Measurements from ENCODE around the gene SCUBE1.

The SCUBE1 gene

GRCh38 chr22:43342347-43343261 is 568 bp downstream of the SCUBE1 start:
- Mint-ChIP-seq H3K9me3 (ENCODE audit: low read depth) (no peaks in the 10 kb centered on the region), H3K36me3 (no peaks in the 10 kb centered on the region), H3K4me3 (peak overlapping the region; percentile 60), H3K4me1 (ENCODE audit: low read depth) (peaks cover 7% of the 10 kb centered on the region), H3K27me3 (peaks cover 31% of the 10 kb centered on the region), H3K27ac (no peak overlapping the region)

GRCh38 chr22:43341565-43341964 is 1.6 kb downstream of the SCUBE1 start:
- Mint-ChIP-seq H3K27ac (no peak overlapping the region), H3K27me3 (peaks cover 29% of the 10 kb centered on the region), H3K36me3 (no peaks in the 10 kb centered on the region), H3K4me1 (ENCODE audit: low read depth) (peaks cover 7% of the 10 kb centered on the region), H3K9me3 (ENCODE audit: low read depth) (no peaks in the 10 kb centered on the region), H3K4me3 (peak overlapping the region; percentile 68)

GRCh38 chr22:43338766-43339345 is 4.3 kb downstream of the SCUBE1 start:
- no peaks in the 10 kb centered on the region for H3K9me3 Mint-ChIP-seq (ENCODE audit: low read depth)
- H3K4me1 Mint-ChIP-seq (ENCODE audit: low read depth) = peaks cover 5% of the 10 kb centered on the region
- no peak overlapping the region for H3K4me3 Mint-ChIP-seq
- no peak overlapping the region for H3K27ac Mint-ChIP-seq
- peaks cover 17% of the 10 kb centered on the region for H3K27me3 Mint-ChIP-seq
- no peaks in the 10 kb centered on the region for H3K36me3 Mint-ChIP-seq

- Mint-ChIP-seq H3K27ac (no peak overlapping the region), H3K36me3 (no peaks in the 10 kb centered on the region), H3K27me3 (peaks cover 17% of the 10 kb centered on the region), H3K4me1 (ENCODE audit: low read depth) (peaks cover 5% of the 10 kb centered on the region), H3K4me3 (no peak overlapping the region), H3K9me3 (ENCODE audit: low read depth) (no peaks in the 10 kb centered on the region)
Observed at GRCh38 chr22:43337946-43338345, 5.2 kb downstream of the SCUBE1 start.

- Mint-ChIP-seq H3K27me3 (peaks cover 15% of the 10 kb centered on the region), H3K4me3 (no peak overlapping the region), H3K4me1 (ENCODE audit: low read depth) (peaks cover 4% of the 10 kb centered on the region), H3K27ac (no peak overlapping the region), H3K9me3 (ENCODE audit: low read depth) (no peaks in the 10 kb centered on the region), H3K36me3 (no peaks in the 10 kb centered on the region)
Observed at GRCh38 chr22:43337385-43337784, 5.8 kb downstream of the SCUBE1 start.

GRCh38 chr22:43334378-43334777 is 8.8 kb downstream of the SCUBE1 start:
- Mint-ChIP-seq H3K4me1 (ENCODE audit: low read depth) (no peaks in the 10 kb centered on the region), H3K9me3 (ENCODE audit: low read depth) (no peaks in the 10 kb centered on the region), H3K36me3 (no peaks in the 10 kb centered on the region), H3K27ac (no peak overlapping the region), H3K4me3 (no peak overlapping the region), H3K27me3 (no peaks in the 10 kb centered on the region)

- H3K4me3 Mint-ChIP-seq = no peak overlapping the region
- H3K36me3 Mint-ChIP-seq = no peaks in the 10 kb centered on the region
- H3K27me3 Mint-ChIP-seq = no peaks in the 10 kb centered on the region
- no peaks in the 10 kb centered on the region for H3K9me3 Mint-ChIP-seq (ENCODE audit: low read depth)
- H3K4me1 Mint-ChIP-seq (ENCODE audit: low read depth) = no peaks in the 10 kb centered on the region
- H3K27ac Mint-ChIP-seq = no peak overlapping the region
Observed at GRCh38 chr22:43333978-43334377, 9.2 kb downstream of the SCUBE1 start.

- no peaks in the 10 kb centered on the region for H3K9me3 Mint-ChIP-seq (ENCODE audit: low read depth)
- H3K27me3 Mint-ChIP-seq = no peaks in the 10 kb centered on the region
- H3K4me3 Mint-ChIP-seq = no peak overlapping the region
- H3K27ac Mint-ChIP-seq = no peak overlapping the region
- H3K4me1 Mint-ChIP-seq (ENCODE audit: low read depth) = no peaks in the 10 kb centered on the region
- no peaks in the 10 kb centered on the region for H3K36me3 Mint-ChIP-seq
Observed at GRCh38 chr22:43333156-43333555, 10.0 kb downstream of the SCUBE1 start.

- Mint-ChIP-seq H3K4me3 (no peak overlapping the region), H3K4me1 (ENCODE audit: low read depth) (no peaks in the 10 kb centered on the region), H3K36me3 (no peaks in the 10 kb centered on the region), H3K27me3 (no peaks in the 10 kb centered on the region), H3K27ac (no peak overlapping the region), H3K9me3 (ENCODE audit: low read depth) (no peaks in the 10 kb centered on the region)
Observed at GRCh38 chr22:43331698-43332097, 11.5 kb downstream of the SCUBE1 start.

- Mint-ChIP-seq H3K36me3 (no peaks in the 10 kb centered on the region), H3K4me1 (ENCODE audit: low read depth) (no peaks in the 10 kb centered on the region), H3K4me3 (no peak overlapping the region), H3K27me3 (no peaks in the 10 kb centered on the region), H3K9me3 (ENCODE audit: low read depth) (no peaks in the 10 kb centered on the region), H3K27ac (no peak overlapping the region)
Observed at GRCh38 chr22:43331069-43331451, 12.1 kb downstream of the SCUBE1 start.

- no peaks in the 10 kb centered on the region for H3K27me3 Mint-ChIP-seq
- H3K36me3 Mint-ChIP-seq = no peaks in the 10 kb centered on the region
- H3K27ac Mint-ChIP-seq = no peak overlapping the region
- H3K9me3 Mint-ChIP-seq (ENCODE audit: low read depth) = no peaks in the 10 kb centered on the region
- H3K4me3 Mint-ChIP-seq = no peak overlapping the region
- no peaks in the 10 kb centered on the region for H3K4me1 Mint-ChIP-seq (ENCODE audit: low read depth)
Observed at GRCh38 chr22:43330178-43331068, 12.7 kb downstream of the SCUBE1 start.

- H3K27ac Mint-ChIP-seq = no peak overlapping the region
- H3K36me3 Mint-ChIP-seq = no peaks in the 10 kb centered on the region
- H3K27me3 Mint-ChIP-seq = no peaks in the 10 kb centered on the region
- H3K4me1 Mint-ChIP-seq (ENCODE audit: low read depth) = no peaks in the 10 kb centered on the region
- H3K4me3 Mint-ChIP-seq = no peak overlapping the region
- H3K9me3 Mint-ChIP-seq (ENCODE audit: low read depth) = no peaks in the 10 kb centered on the region
Observed at GRCh38 chr22:43329061-43329460, 14.1 kb downstream of the SCUBE1 start.

- H3K36me3 Mint-ChIP-seq = no peaks in the 10 kb centered on the region
- H3K9me3 Mint-ChIP-seq (ENCODE audit: low read depth) = no peaks in the 10 kb centered on the region
- no peaks in the 10 kb centered on the region for H3K4me1 Mint-ChIP-seq (ENCODE audit: low read depth)
- no peaks in the 10 kb centered on the region for H3K27me3 Mint-ChIP-seq
- no peak overlapping the region for H3K4me3 Mint-ChIP-seq
- no peak overlapping the region for H3K27ac Mint-ChIP-seq
Observed at GRCh38 chr22:43327157-43327438, 16.1 kb downstream of the SCUBE1 start.

- H3K27me3 Mint-ChIP-seq = no peaks in the 10 kb centered on the region
- no peak overlapping the region for H3K27ac Mint-ChIP-seq
- no peaks in the 10 kb centered on the region for H3K4me1 Mint-ChIP-seq (ENCODE audit: low read depth)
- no peak overlapping the region for H3K4me3 Mint-ChIP-seq
- H3K36me3 Mint-ChIP-seq = no peaks in the 10 kb centered on the region
- no peaks in the 10 kb centered on the region for H3K9me3 Mint-ChIP-seq (ENCODE audit: low read depth)
Observed at GRCh38 chr22:43326331-43327156, 16.6 kb downstream of the SCUBE1 start.

Measured in activated naive CD8-positive, alpha-beta T cell (primary cell).